Astrocyte (in vitro differentiated cells and primary cell): Measurements from ENCODE around the gene DNAL4.

Experiments
- CTCF ChIP-seq: IDR thresholded peaks from 2 replicates; pipeline ENCODE4 v1.5.1; 2011; ENCODE audit warnings: low read depth, mild to moderate bottlenecking, inconsistent platforms, low read length, moderate library complexity; ENCODE audit not compliant: insufficient read depth
- EZH2 ChIP-seq: IDR thresholded peaks from 2 replicates; pipeline ENCODE4 v1.6.1; 2012; ENCODE audit warnings: mild to moderate bottlenecking, low read length, inconsistent platforms; ENCODE audit not compliant: insufficient read depth

GRCh38 chr22:38823076-38823475, 29.1 kb upstream of the DNAL4 start:
- TF ChIP-seq EZH2 (no peak), CTCF (no peak)
